ENCODE measurements around the gene SNAPC2. TPM values are rescaled to one million over a fixed set of nuclear protein-coding genes. Genes with fewer than 3 reads are reported as not detected.

SNAPC2 gene
- total and polyA plus RNA-seq, 2 of the 13 experiments (the other 11 are each of a cell fraction or from before 2014, with no cell fraction given): 10.2 to 12.7 TPM

DNA sequence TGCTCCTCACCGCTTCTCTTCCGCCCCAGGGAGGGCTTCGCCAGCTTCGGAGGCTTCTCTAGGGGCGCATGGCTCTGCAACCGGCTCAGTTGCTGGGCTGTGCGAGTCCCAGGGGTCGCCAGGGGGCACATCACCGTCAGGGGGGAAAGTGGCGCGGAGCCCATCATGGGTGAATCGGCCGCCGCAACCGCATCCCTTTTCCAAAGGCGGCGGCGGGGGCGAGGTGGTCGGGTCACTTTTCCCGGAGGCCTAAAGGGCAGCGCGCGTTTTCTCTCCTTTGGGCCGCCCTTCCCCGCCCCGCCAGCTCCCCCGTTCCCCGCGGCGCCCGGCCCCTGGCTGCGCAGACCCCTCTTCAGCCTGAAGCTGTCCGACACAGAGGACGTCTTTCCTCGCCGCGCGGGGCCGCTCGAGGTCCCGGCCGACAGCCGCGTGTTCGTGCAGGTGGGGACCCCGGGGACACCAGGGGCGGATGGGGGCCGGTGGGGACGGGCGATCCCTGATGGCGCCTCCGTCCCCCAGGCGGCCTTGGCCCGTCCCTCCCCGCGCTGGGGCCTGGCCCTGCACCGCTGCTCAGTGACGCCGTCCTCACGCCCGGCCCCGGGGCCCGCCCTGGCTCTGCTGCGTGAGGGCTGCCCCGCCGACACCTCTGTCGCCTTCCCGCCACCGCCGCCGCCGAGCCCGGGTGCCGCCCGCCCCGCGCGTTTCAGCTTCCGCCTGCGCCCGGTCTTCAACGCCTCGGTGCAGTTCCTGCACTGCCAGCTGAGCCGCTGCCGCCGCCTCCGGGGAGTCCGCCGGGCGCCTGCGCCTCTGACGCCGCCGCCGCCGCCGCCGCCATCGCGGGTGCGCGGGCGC lies 3.8 kb upstream of the SNAPC2 start (continued):
- TF ChIP-seq ZNF616 (CRISPR knock-in tag; IDR thresholded peaks at IDR 0.05; ENCODE audit: low read depth): no peak
- no peak for TF ChIP-seq RFX5 (IDR thresholded peaks at IDR 0.05; ENCODE audit: low read depth, low read length)
- no peak for TF ChIP-seq RBAK (CRISPR knock-in tag; IDR thresholded peaks at IDR 0.05)
- TF ChIP-seq ZZZ3 (CRISPR knock-in tag; IDR thresholded peaks at IDR 0.05; ENCODE audit: borderline replicate concordance): no peak
- TF ChIP-seq, protein P1, sequence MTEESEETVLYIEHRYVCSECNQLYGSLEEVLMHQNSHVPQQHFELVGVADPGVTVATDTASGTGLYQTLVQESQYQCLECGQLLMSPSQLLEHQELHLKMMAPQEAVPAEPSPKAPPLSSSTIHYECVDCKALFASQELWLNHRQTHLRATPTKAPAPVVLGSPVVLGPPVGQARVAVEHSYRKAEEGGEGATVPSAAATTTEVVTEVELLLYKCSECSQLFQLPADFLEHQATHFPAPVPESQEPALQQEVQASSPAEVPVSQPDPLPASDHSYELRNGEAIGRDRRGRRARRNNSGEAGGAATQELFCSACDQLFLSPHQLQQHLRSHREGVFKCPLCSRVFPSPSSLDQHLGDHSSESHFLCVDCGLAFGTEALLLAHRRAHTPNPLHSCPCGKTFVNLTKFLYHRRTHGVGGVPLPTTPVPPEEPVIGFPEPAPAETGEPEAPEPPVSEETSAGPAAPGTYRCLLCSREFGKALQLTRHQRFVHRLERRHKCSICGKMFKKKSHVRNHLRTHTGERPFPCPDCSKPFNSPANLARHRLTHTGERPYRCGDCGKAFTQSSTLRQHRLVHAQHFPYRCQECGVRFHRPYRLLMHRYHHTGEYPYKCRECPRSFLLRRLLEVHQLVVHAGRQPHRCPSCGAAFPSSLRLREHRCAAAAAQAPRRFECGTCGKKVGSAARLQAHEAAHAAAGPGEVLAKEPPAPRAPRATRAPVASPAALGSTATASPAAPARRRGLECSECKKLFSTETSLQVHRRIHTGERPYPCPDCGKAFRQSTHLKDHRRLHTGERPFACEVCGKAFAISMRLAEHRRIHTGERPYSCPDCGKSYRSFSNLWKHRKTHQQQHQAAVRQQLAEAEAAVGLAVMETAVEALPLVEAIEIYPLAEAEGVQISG (CRISPR knock-in tag; IDR thresholded peaks at IDR 0.05): peak; percentile 19; the same call in 1 of the 2 replicates
- no peak for TF ChIP-seq TCF7 (IDR thresholded peaks at IDR 0.05; ENCODE audit: low read depth)
- no peak for TF ChIP-seq ZFP1 (CRISPR knock-in tag; IDR thresholded peaks at IDR 0.05)
- 0 out of 2 replicates have a peak, but pooled peaks have one; percentile 14 for TF ChIP-seq ZNF639 (CRISPR knock-in tag; conservative IDR thresholded peaks at IDR 0.05)
- TF ChIP-seq KLF13 (CRISPR knock-in tag; IDR thresholded peaks at IDR 0.05): no peak
- TF ChIP-seq, protein P2, sequence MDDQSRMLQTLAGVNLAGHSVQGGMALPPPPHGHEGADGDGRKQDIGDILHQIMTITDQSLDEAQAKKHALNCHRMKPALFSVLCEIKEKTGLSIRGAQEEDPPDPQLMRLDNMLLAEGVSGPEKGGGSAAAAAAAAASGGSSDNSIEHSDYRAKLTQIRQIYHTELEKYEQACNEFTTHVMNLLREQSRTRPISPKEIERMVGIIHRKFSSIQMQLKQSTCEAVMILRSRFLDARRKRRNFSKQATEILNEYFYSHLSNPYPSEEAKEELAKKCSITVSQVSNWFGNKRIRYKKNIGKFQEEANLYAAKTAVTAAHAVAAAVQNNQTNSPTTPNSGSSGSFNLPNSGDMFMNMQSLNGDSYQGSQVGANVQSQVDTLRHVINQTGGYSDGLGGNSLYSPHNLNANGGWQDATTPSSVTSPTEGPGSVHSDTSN (CRISPR knock-in tag; IDR thresholded peaks at IDR 0.05; ENCODE audit: borderline replicate concordance): no peak
- TF ChIP-seq ZNF331 (CRISPR knock-in tag; IDR thresholded peaks at IDR 0.05): peak; percentile 49; the same call in 1 of the 2 replicates
- 0 out of 2 replicates have a peak, but pooled peaks have one; percentile 43 for TF ChIP-seq MTF2 (CRISPR knock-in tag; IDR thresholded peaks at IDR 0.05; ENCODE audit: borderline replicate concordance)
- peak; percentile 48; the same call in 1 of the 2 replicates for TF ChIP-seq ELF3 (CRISPR knock-in tag; IDR thresholded peaks at IDR 0.05)
- no peak for TF ChIP-seq MYNN (CRISPR knock-in tag; IDR thresholded peaks at IDR 0.05; ENCODE audit: low read depth)
- TF ChIP-seq ATF1 (CRISPR knock-in tag; IDR thresholded peaks at IDR 0.05): no peak
- peak; percentile 54; the same call in 1 of the 2 replicates for TF ChIP-seq ZNF772 (CRISPR knock-in tag; IDR thresholded peaks at IDR 0.05)
- no peak for TF ChIP-seq ZNF850 (CRISPR knock-in tag; conservative IDR thresholded peaks at IDR 0.05)
- 0 out of 2 replicates have a peak, but pooled peaks have one; percentile 28 for TF ChIP-seq ZNF749 (CRISPR knock-in tag; IDR thresholded peaks at IDR 0.05; ENCODE audit: borderline replicate concordance)
- no peak for TF ChIP-seq ZFP37 (CRISPR knock-in tag; IDR thresholded peaks at IDR 0.05; ENCODE audit: borderline replicate concordance)
- TF ChIP-seq ZNF605 (CRISPR knock-in tag; IDR thresholded peaks at IDR 0.05): 0 out of 2 replicates have a peak, but pooled peaks have one; percentile 12
- TF ChIP-seq ZNF790 (CRISPR knock-in tag; IDR thresholded peaks at IDR 0.05; ENCODE audit: borderline replicate concordance): 0 out of 2 replicates have a peak, but pooled peaks have one; percentile 52
- TF ChIP-seq MATR3 (CRISPR knock-in tag; IDR thresholded peaks at IDR 0.05): no peak
- peak; percentile 71; the same call in 1 of the 2 replicates for TF ChIP-seq TMF1 (CRISPR knock-in tag; IDR thresholded peaks at IDR 0.05; ENCODE audit: low read depth)
- no peak for TF ChIP-seq HMG20B (CRISPR knock-in tag; conservative IDR thresholded peaks at IDR 0.05)
- no peak for TF ChIP-seq ZNF629 (CRISPR knock-in tag; conservative IDR thresholded peaks at IDR 0.05)
- TF ChIP-seq HNRNPL (IDR thresholded peaks at IDR 0.05; ENCODE audit: low read depth, low read length): 0 out of 2 replicates have a peak, but pooled peaks have one; percentile 18
- TF ChIP-seq ZFP82 (CRISPR knock-in tag; IDR thresholded peaks at IDR 0.05; ENCODE audit: borderline replicate concordance): no peak
